Lung (tissue), 12 donors: Measurements from ENCODE around the gene SMYD4. TPM values are rescaled to one million over a fixed set of nuclear protein-coding genes. Genes with fewer than 3 reads are reported as not detected.

Experiments
- ATAC-seq: fragments of 200-7000 bp; cut with Tn5 transposase; one replicate; pipeline ENCODE4 v1.9.1; 2020; ENCODE audit warnings: moderate number of reproducible peaks; ENCODE audit not compliant: insufficient read depth, low FRiP score
- DNase-seq, 3 donors: peaks; one replicate each; pipeline ENCODE4 v3.0.0-alpha.2; 2013 to 2017
- H3K27ac ChIP-seq, 2 donors: one replicate each; pipeline ENCODE4 v1.5.1; 2013; ENCODE audit warnings: mild to moderate bottlenecking in 2 of 2, moderate library complexity in 2 of 2, control low read depth in 1 of 2, inconsistent platforms in 1 of 2, low read depth in 1 of 2, low read length in 1 of 2
- H3K27me3 ChIP-seq, 3 donors: one replicate each; pipeline ENCODE4 v1.5.1; 2013; ENCODE audit warnings: low read length in 2 of 3; ENCODE audit not compliant: control insufficient read depth in 3 of 3, insufficient read depth in 3 of 3
- H3K36me3 ChIP-seq, 4 donors: one replicate each; pipeline ENCODE4 v1.5.1; 2013; ENCODE audit warnings: low read length in 4 of 4, mild to moderate bottlenecking in 1 of 4, moderate library complexity in 1 of 4; ENCODE audit not compliant: control insufficient read depth in 4 of 4, insufficient read depth in 4 of 4
- H3K4me1 ChIP-seq, 5 donors: one replicate each; pipeline ENCODE4 v1.5.1; 2013; ENCODE audit warnings: low read length in 5 of 5, mild to moderate bottlenecking in 2 of 5, moderate library complexity in 1 of 5; ENCODE audit not compliant: control insufficient read depth in 5 of 5, insufficient read depth in 5 of 5
- H3K4me3 ChIP-seq: one replicate; pipeline ENCODE4 v1.5.1; 2013; ENCODE audit warnings: mild to moderate bottlenecking, control low read depth, moderate library complexity
- H3K9ac ChIP-seq, 2 donors: one replicate each; pipeline ENCODE4 v1.5.1; 2013; ENCODE audit warnings: low read length in 2 of 2, control low read depth in 1 of 2; ENCODE audit not compliant: insufficient read depth in 1 of 2
- H3K9me3 ChIP-seq, 4 donors: one replicate each; pipeline ENCODE4 v1.5.1; 2013; ENCODE audit warnings: low read length in 3 of 4, mild to moderate bottlenecking in 1 of 4, moderate library complexity in 1 of 4; ENCODE audit not compliant: control insufficient read depth in 4 of 4, insufficient read depth in 3 of 4
- CTCF ChIP-seq: IDR thresholded peaks from 2 replicates; pipeline ENCODE4 v1.5.1; 2012; ENCODE audit warnings: mild to moderate bottlenecking; ENCODE audit errors: control extremely low read depth, extremely low read depth
- WGBS, 2 donors: extraction: QIAGEN DNeasy Blood & Tissue Kit; methylation state at CpG; one replicate each; pipeline ENCODE4 v1.1.7; 2013; 5-methylcytosine and 5-hydroxymethylcytosine counted together
- polyA plus RNA-seq, 2 donors: library from polyadenylated mRNA; stranded (reverse); fragments of 200-250 nt; gene quantifications; one replicate each; pipeline ENCODE4 v1.2.1, GENCODE V29; 2013
- total RNA-seq, 2 donors: library from RNA; depleted of rRNA in 1 of 2; stranded (reverse); fragments of >200 nt in 1 of 2; gene quantifications; one replicate each; pipeline ENCODE4 v1.2.1, GENCODE V29; 2014 to 2021
- donor health status: control.
- donor health status: control.
- donor health status: Bipolar disorder and iron deficiency.
- donor health status: healthy.
- donor health status: DM: yes; HTN: yes; CAD: no.

Gene SMYD4
- total and polyA plus RNA-seq, 4 donors = 7.5 to 18.2 (median 11.2) TPM

GRCh38 chr17:1786708-1787107 is 43.0 kb downstream of the SMYD4 start:
- Histone ChIP-seq H3K36me3 (peaks cover 0 to 23% (median 8%) of the 10 kb centered on the region in 4 donors), H3K27me3 (no peaks in the 10 kb centered on the region), H3K27ac (peak overlapping the region; percentile 77 to 82), H3K4me1 (peaks cover 0 to 20% (median 9%) of the 10 kb centered on the region in 5 donors), H3K9ac (peak overlapping the region in 1 of 2 donors; percentile 13), H3K9me3 (no peaks in the 10 kb centered on the region), H3K4me3 (no peak overlapping the region)
- no peak for DNase-seq
- WGBS, 2 donors = 77 to 84% methylated on average over 7 of the region's 7 CpGs
- no peak for TF ChIP-seq CTCF
- ATAC-seq = no peak

GRCh38 chr17:1785930-1786329 is 43.8 kb downstream of the SMYD4 start:
- ATAC-seq (no peak), DNase-seq (no peak)
- WGBS, 2 donors = 59 to 71% methylated on average over 4 of the region's 4 CpGs
- peaks cover 0 to 22% (median 9%) of the 10 kb centered on the region in 5 donors for H3K4me1 ChIP-seq
- H3K9ac ChIP-seq = no peak overlapping the region
- H3K4me3 ChIP-seq = no peak overlapping the region
- H3K27me3 ChIP-seq = no peaks in the 10 kb centered on the region
- no peak for TF ChIP-seq CTCF
- peaks cover 0 to 28% (median 10%) of the 10 kb centered on the region in 4 donors for H3K36me3 ChIP-seq
- H3K9me3 ChIP-seq = no peaks in the 10 kb centered on the region
- peak overlapping the region; percentile 77 to 82 for H3K27ac ChIP-seq

- 50 to 51% methylated on average over 16 of the region's 16 CpGs for WGBS, 2 donors
- peak overlapping the region; percentile 90 to 100 for H3K27ac ChIP-seq
- H3K9me3 ChIP-seq = no peaks in the 10 kb centered on the region
- peak; percentile 85 to 96 (median 93) for DNase-seq
- no peaks in the 10 kb centered on the region for H3K27me3 ChIP-seq
- peak; percentile 67 for ATAC-seq
- H3K9ac ChIP-seq = peak overlapping the region in 1 of 2 donors; percentile 80
- peaks cover 0 to 28% (median 10%) of the 10 kb centered on the region in 4 donors for H3K36me3 ChIP-seq
- TF ChIP-seq CTCF = peak; percentile 64
- no peak overlapping the region for H3K4me3 ChIP-seq
- peaks cover 5 to 25% (median 21%) of the 10 kb centered on the region in 5 donors for H3K4me1 ChIP-seq
Measured at GRCh38 chr17:1783834-1784611, 45.7 kb downstream of the SMYD4 start.
